A673 (cell line): ENCODE measurements around the gene GSTT4. TPM values are rescaled to one million over a fixed set of nuclear protein-coding genes. Genes with fewer than 3 reads are reported as not detected.

Source experiments
- BruUV-seq: library from RNA; stranded (reverse); fragments of 400-500 nt; replicated peaks from 2 replicates; lab custom pipeline; 2021; lab: Mats Ljungman, UMichigan
- CTCF ChIA-PET: fragments of 300-600 bp; sonication (Branson Sonifier 250); formaldehyde crosslinking; loops from one replicate; lab custom pipeline; 2022; ENCODE audit warnings: antibody characterized with exemption; lab: Charles Lee
- POLR2A ChIA-PET: fragments of 300-600 bp; sonication (Branson Sonifier 250); formaldehyde crosslinking; loops from one replicate; lab custom pipeline; 2022; ENCODE audit warnings: antibody characterized with exemption; ENCODE audit not compliant: low non-redundant PET; lab: Charles Lee
- DNase-seq: peaks from one replicate; pipeline ENCODE4 v3.0.0-alpha.2; 2015; ENCODE audit warnings: low spot score
- H3K27ac ChIP-seq: fragments of 200-600 bp; sonication (generic); 2 replicates; pipeline ENCODE4 v1.5.1; 2016; ENCODE audit warnings: mixed run types, low read depth, mild to moderate bottlenecking, mixed read lengths, antibody characterized with exemption, low read length; ENCODE audit not compliant: poor library complexity, severe bottlenecking
- H3K27me3 ChIP-seq: fragments of 200-600 bp; sonication (generic); replicated peaks from 2 replicates; pipeline ENCODE4 v1.6.1; 2017; ENCODE audit warnings: mixed run types, low read depth, mild to moderate bottlenecking, mixed read lengths, antibody characterized with exemption, low read length; ENCODE audit not compliant: insufficient read depth, poor library complexity
- H3K36me3 ChIP-seq: fragments of 200-600 bp; sonication (generic); 2 replicates; pipeline ENCODE4 v1.6.1; 2016; ENCODE audit warnings: mixed run types, mild to moderate bottlenecking, mixed read lengths, antibody characterized with exemption, low read length; ENCODE audit not compliant: insufficient read depth, poor library complexity, severe bottlenecking
- H3K4me1 ChIP-seq: fragments of 200-600 bp; sonication (generic); 2 replicates; pipeline ENCODE4 v1.6.1; 2017; ENCODE audit warnings: mixed run types, mild to moderate bottlenecking, mixed read lengths, antibody characterized with exemption, low read length; ENCODE audit not compliant: insufficient read depth, poor library complexity, severe bottlenecking
- H3K4me3 ChIP-seq: fragments of 200-600 bp; sonication (generic); 2 replicates; pipeline ENCODE4 v1.5.1; 2016; ENCODE audit warnings: low read depth, mixed run types, mild to moderate bottlenecking, mixed read lengths, low read length; ENCODE audit not compliant: poor library complexity, severe bottlenecking
- H3K9me3 ChIP-seq: fragments of 200-600 bp; sonication (generic); 2 replicates; pipeline ENCODE4 v1.6.1; 2016; ENCODE audit warnings: mixed run types, low read depth, mild to moderate bottlenecking, mixed read lengths, antibody characterized with exemption, low read length; ENCODE audit not compliant: poor library complexity, severe bottlenecking
- EZH2 ChIP-seq: fragments of 200-600 bp; sonication (generic); IDR thresholded peaks from 2 replicates; pipeline ENCODE4 v1.6.1; 2017; ENCODE audit warnings: borderline replicate concordance, low read depth, mild to moderate bottlenecking, mixed read lengths, antibody characterized with exemption, low read length; ENCODE audit not compliant: poor library complexity, severe bottlenecking
- intact Hi-C: fragments of 100-400 bp; cut with micrococcal nuclease; formaldehyde crosslinking; loops from one replicate; pipeline ENCODE4 v1.10.0; 2022; ENCODE audit not compliant: unreplicated experiment
- total RNA-seq: library from RNA; stranded (reverse); gene quantifications from 2 replicates; pipeline ENCODE4 v1.2.3, GENCODE V29; 2021
- TF ChIP-seq, protein P1 (sequence below): fragments of 300-800, 200-600 bp; sonication (generic); conservative IDR thresholded peaks from 2 replicates; pipeline ENCODE4 v1.5.1; 2017; ENCODE audit warnings: low read depth, mild to moderate bottlenecking, antibody characterized with exemption, low read length, moderate library complexity, mixed read lengths

The GSTT4 gene
- total RNA-seq, 1 experiment from 2014 or later, result not detected

GRCh38 chr22:24027389-24027975 lies 22.2 kb upstream of the GSTT4 start:
- ChIA-PET CTCF (no interaction called here), POLR2A (no interaction called here)
- Histone ChIP-seq H3K4me1 (peaks cover 8% of the 10 kb centered on the region), H3K4me3 (no peak overlapping the region), H3K9me3 (peaks cover 8% of the 10 kb centered on the region), H3K27me3 (no peaks in the 10 kb centered on the region), H3K27ac (no peak overlapping the region), H3K36me3 (no peaks in the 10 kb centered on the region)
- no peak for DNase-seq
- intact Hi-C loops, result no loop called here
- BruUV-seq, result no TSS peak
- TF ChIP-seq, protein P1, sequence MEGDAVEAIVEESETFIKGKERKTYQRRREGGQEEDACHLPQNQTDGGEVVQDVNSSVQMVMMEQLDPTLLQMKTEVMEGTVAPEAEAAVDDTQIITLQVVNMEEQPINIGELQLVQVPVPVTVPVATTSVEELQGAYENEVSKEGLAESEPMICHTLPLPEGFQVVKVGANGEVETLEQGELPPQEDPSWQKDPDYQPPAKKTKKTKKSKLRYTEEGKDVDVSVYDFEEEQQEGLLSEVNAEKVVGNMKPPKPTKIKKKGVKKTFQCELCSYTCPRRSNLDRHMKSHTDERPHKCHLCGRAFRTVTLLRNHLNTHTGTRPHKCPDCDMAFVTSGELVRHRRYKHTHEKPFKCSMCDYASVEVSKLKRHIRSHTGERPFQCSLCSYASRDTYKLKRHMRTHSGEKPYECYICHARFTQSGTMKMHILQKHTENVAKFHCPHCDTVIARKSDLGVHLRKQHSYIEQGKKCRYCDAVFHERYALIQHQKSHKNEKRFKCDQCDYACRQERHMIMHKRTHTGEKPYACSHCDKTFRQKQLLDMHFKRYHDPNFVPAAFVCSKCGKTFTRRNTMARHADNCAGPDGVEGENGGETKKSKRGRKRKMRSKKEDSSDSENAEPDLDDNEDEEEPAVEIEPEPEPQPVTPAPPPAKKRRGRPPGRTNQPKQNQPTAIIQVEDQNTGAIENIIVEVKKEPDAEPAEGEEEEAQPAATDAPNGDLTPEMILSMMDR, result no peak
- no peak for TF ChIP-seq EZH2

- no peaks in the 10 kb centered on the region for H3K27me3 ChIP-seq
Observed at GRCh38 chr22:24026733-24027132, 21.5 kb upstream of the GSTT4 start.

GRCh38 chr22:24026056-24026455 lies 20.8 kb upstream of the GSTT4 start:
- peaks cover 8% of the 10 kb centered on the region for H3K4me1 ChIP-seq
- no peak overlapping the region for H3K4me3 ChIP-seq
- H3K27me3 ChIP-seq, result no peaks in the 10 kb centered on the region
- H3K9me3 ChIP-seq, result peaks cover 8% of the 10 kb centered on the region
- no peak for DNase-seq
- no peaks in the 10 kb centered on the region for H3K36me3 ChIP-seq
- intact Hi-C loops, result no loop called here
- no peak overlapping the region for H3K27ac ChIP-seq
- BruUV-seq, result no TSS peak
- ChIA-PET POLR2A (no interaction called here), CTCF (no interaction called here)
- TF ChIP-seq, protein P1, result no peak
- no peak for TF ChIP-seq EZH2

More at GRCh38 chr22:24026733-24027132, 21.5 kb upstream of the GSTT4 start:
- intact Hi-C loops, result no loop called here
- no peak overlapping the region for H3K4me3 ChIP-seq
- CTCF ChIA-PET, result no interaction called here
- POLR2A ChIA-PET, result no interaction called here
- peaks cover 8% of the 10 kb centered on the region for H3K4me1 ChIP-seq
- DNase-seq, result no peak
- H3K9me3 ChIP-seq, result peaks cover 8% of the 10 kb centered on the region
- no TSS peak for BruUV-seq
- no peaks in the 10 kb centered on the region for H3K36me3 ChIP-seq
- no peak overlapping the region for H3K27ac ChIP-seq
- TF ChIP-seq, protein P1, result no peak
- TF ChIP-seq EZH2, result no peak
